HG03025 (cell line): ENCODE results near the gene USP2.

Experiments
- ATAC-seq: cut with Tn5 transposase; IDR thresholded peaks from one replicate; pipeline ENCODE4 v1.9.1; 2021; ENCODE audit warnings: mild to moderate bottlenecking, moderate library complexity; ENCODE audit not compliant: unreplicated experiment, low FRiP score

The USP2 gene

GRCh38 chr11:119310682-119311052, 70.8 kb downstream of the USP2 start:
- ATAC-seq, result no peak

- no peak for ATAC-seq
These were observed 71.4 kb downstream of the USP2 start for GRCh38 chr11:119309953-119310681.

- ATAC-seq, result no peak
These were observed 72.1 kb downstream of the USP2 start for GRCh38 chr11:119309411-119309810.

- no peak for ATAC-seq
These were observed 73.5 kb downstream of the USP2 start for GRCh38 chr11:119307974-119308373.

GRCh38 chr11:119307219-119307618, 74.3 kb downstream of the USP2 start:
- ATAC-seq, result no peak

- no peak for ATAC-seq
These were observed 75.1 kb downstream of the USP2 start for GRCh38 chr11:119306373-119306890.

GRCh38 chr11:119305556-119306372, 75.7 kb downstream of the USP2 start:
- ATAC-seq, result no peak
